ENCODE results near the gene NPTX2. TPM values are rescaled to one million over a fixed set of nuclear protein-coding genes. Genes with fewer than 3 reads are reported as not detected.

The NPTX2 gene
- total RNA-seq, 2 experiments from 2014 or later = not detected

DNA sequence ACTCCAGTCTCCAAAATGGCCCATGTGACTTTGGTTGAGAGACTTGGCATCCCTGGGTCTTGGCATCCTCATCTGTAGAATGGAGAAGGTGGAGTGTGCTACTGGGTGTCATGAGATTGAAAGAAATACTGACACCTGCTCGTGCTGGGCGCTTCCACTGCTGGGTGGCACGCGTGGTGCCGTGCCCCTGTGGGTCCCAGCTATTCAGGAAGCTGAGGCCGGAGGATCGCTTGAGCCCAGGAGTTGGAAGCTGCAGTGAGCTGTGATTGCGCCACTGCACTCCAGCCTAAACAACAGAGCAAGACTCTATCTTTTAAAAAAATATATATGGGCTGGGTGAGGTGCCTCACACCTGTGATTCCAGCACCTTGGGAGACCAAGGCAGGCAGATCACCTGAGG is 53.1 kb downstream of the NPTX2 start:
- Histone ChIP-seq H3K36me3 (ENCODE audit: insufficient read depth, low read length) (no peaks in the 10 kb centered on the region), H3K4me2 (ENCODE audit: low read length) (no peak overlapping the region), H3K9me2 (ENCODE audit: insufficient read depth, low read length) (no peaks in the 10 kb centered on the region), H4K20me1 (ENCODE audit: insufficient read depth, low read length) (no peaks in the 10 kb centered on the region), H3K27ac (ENCODE audit: low read depth, low read length, poor library complexity, severe bottlenecking) (no peak overlapping the region), H3K4me1 (ENCODE audit: insufficient read depth, low read length, poor library complexity, severe bottlenecking) (no peaks in the 10 kb centered on the region), H3K79me2 (ENCODE audit: insufficient read depth, low read depth, low read length) (no peaks in the 10 kb centered on the region), H3K9me3 (ENCODE audit: low read length) (peaks cover 13% of the 10 kb centered on the region), H2AFZ (ENCODE audit: low read length) (no peak overlapping the region), H3K4me3 (ENCODE audit: low read depth, low read length, poor library complexity, severe bottlenecking) (no peak overlapping the region)
- intact Hi-C loops (cut with micrococcal nuclease; ENCODE audit: unreplicated experiment) = no loop called here
- ChIA-PET CTCF (ENCODE audit: unreplicated experiment) (no interaction called here), POLR2A (interaction anchor here (0.6 kb wide), 1 partner anchor 17 kb away, joined by 3 read pairs; no protein-coding TSS in a partner anchor)
- DNase-seq (ENCODE audit: low spot score) = no peak
- TF ChIP-seq, protein P1, sequence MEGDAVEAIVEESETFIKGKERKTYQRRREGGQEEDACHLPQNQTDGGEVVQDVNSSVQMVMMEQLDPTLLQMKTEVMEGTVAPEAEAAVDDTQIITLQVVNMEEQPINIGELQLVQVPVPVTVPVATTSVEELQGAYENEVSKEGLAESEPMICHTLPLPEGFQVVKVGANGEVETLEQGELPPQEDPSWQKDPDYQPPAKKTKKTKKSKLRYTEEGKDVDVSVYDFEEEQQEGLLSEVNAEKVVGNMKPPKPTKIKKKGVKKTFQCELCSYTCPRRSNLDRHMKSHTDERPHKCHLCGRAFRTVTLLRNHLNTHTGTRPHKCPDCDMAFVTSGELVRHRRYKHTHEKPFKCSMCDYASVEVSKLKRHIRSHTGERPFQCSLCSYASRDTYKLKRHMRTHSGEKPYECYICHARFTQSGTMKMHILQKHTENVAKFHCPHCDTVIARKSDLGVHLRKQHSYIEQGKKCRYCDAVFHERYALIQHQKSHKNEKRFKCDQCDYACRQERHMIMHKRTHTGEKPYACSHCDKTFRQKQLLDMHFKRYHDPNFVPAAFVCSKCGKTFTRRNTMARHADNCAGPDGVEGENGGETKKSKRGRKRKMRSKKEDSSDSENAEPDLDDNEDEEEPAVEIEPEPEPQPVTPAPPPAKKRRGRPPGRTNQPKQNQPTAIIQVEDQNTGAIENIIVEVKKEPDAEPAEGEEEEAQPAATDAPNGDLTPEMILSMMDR (conservative IDR thresholded peaks at IDR 0.05; ENCODE audit: low read length) = no peak
- TF ChIP-seq EZH2phosphoT487 (IDR thresholded peaks at IDR 0.05; ENCODE audit: borderline replicate concordance, low read depth, low read length) = no peak
- BruUV-seq (replicated peaks) = no TSS peak

DNA sequence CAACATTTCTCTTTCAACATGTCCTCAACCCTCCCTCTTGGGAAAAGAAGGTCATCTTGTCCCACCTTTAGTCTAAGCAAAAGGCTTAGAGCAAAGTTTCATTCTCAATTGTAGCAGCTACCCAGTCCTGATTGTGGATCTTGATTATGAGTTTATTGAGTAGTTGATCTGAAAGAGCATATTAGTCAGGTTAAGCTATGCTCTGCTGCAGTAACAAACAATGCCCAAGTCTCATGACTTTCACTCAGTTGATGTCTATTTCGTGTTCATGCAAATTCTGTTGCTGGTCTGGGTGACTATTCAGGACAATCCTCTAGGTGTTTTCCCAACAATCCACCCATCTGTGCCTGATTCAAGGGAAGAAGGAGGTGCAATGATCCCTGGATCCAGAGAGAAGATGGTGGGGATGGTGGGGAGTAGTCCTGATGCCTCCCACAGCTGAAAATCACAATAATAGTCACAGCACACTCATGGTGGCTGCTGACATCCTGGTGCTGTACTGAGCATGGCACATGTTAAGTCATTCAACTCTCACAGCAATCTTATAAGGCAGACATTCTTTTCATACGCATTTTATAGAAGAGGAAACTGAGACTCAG is 54.7 kb downstream of the NPTX2 start:
- Histone ChIP-seq H2AFZ (ENCODE audit: low read length) (no peak overlapping the region), H3K4me1 (ENCODE audit: insufficient read depth, low read length, poor library complexity, severe bottlenecking) (no peaks in the 10 kb centered on the region), H3K79me2 (ENCODE audit: insufficient read depth, low read depth, low read length) (no peaks in the 10 kb centered on the region), H3K27ac (ENCODE audit: low read depth, low read length, poor library complexity, severe bottlenecking) (no peak overlapping the region), H3K4me3 (ENCODE audit: low read depth, low read length, poor library complexity, severe bottlenecking) (no peak overlapping the region), H3K36me3 (ENCODE audit: insufficient read depth, low read length) (no peaks in the 10 kb centered on the region), H4K20me1 (ENCODE audit: insufficient read depth, low read length) (no peaks in the 10 kb centered on the region), H3K4me2 (ENCODE audit: low read length) (no peak overlapping the region), H3K9me2 (ENCODE audit: insufficient read depth, low read length) (no peaks in the 10 kb centered on the region), H3K9me3 (ENCODE audit: low read length) (peaks cover 13% of the 10 kb centered on the region)
- DNase-seq (ENCODE audit: low spot score) = no peak
- ChIA-PET CTCF (ENCODE audit: unreplicated experiment) (no interaction called here), POLR2A (no interaction called here)
- BruUV-seq (replicated peaks) = no TSS peak
- intact Hi-C loops (cut with micrococcal nuclease; ENCODE audit: unreplicated experiment) = no loop called here
- TF ChIP-seq, protein P1 (conservative IDR thresholded peaks at IDR 0.05; ENCODE audit: low read length) = no peak
- no peak for TF ChIP-seq EZH2phosphoT487 (IDR thresholded peaks at IDR 0.05; ENCODE audit: borderline replicate concordance, low read depth, low read length)

DNA sequence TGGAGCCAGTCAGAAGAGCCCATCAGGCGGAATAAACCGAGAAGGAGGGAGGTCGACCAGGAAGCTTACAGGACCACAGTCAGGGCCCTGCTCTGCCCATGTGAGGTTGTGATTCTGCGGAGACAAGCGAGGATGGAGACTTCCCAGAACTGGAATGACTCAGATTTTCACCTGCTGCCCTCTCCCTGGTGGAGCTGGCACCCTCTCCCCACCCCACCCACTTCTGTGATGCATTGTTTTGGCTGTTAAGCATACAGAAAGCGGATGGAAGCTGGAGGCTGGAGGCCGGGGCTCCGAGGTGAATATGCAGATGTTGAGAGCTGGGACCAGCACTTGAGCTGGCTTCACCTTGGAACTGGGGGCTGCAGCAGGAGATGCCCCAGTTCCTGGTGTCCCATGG is 57.4 kb downstream of the NPTX2 start:
- TF ChIP-seq EZH2phosphoT487 (IDR thresholded peaks at IDR 0.05; ENCODE audit: borderline replicate concordance, low read depth, low read length) = no peak
- TF ChIP-seq, protein P1 (conservative IDR thresholded peaks at IDR 0.05; ENCODE audit: low read length) = no peak
- intact Hi-C loops (cut with micrococcal nuclease; ENCODE audit: unreplicated experiment) = no loop called here
- POLR2A ChIA-PET = interaction anchor here (0.6 kb wide), 1 partner anchor 865 kb away, joined by 5 read pairs; no protein-coding TSS in a partner anchor
- no peak overlapping the region for H3K4me3 ChIP-seq (ENCODE audit: low read depth, low read length, poor library complexity, severe bottlenecking)
- no peak for DNase-seq (ENCODE audit: low spot score)
- H3K9me3 ChIP-seq (ENCODE audit: low read length) = peaks cover 19% of the 10 kb centered on the region
- H3K36me3 ChIP-seq (ENCODE audit: insufficient read depth, low read length) = no peaks in the 10 kb centered on the region
- H3K27ac ChIP-seq (ENCODE audit: low read depth, low read length, poor library complexity, severe bottlenecking) = no peak overlapping the region
- no peak overlapping the region for H2AFZ ChIP-seq (ENCODE audit: low read length)
- CTCF ChIA-PET (ENCODE audit: unreplicated experiment) = no interaction called here
- no peaks in the 10 kb centered on the region for H3K9me2 ChIP-seq (ENCODE audit: insufficient read depth, low read length)
- H3K79me2 ChIP-seq (ENCODE audit: insufficient read depth, low read depth, low read length) = no peaks in the 10 kb centered on the region
- no peaks in the 10 kb centered on the region for H4K20me1 ChIP-seq (ENCODE audit: insufficient read depth, low read length)
- BruUV-seq (replicated peaks) = no TSS peak
- H3K4me2 ChIP-seq (ENCODE audit: low read length) = no peak overlapping the region
- no peaks in the 10 kb centered on the region for H3K4me1 ChIP-seq (ENCODE audit: insufficient read depth, low read length, poor library complexity, severe bottlenecking)

All from OCI-LY7 (cell line).